Natural killer cell treated with Interleukin-12 subunit alpha and Interleukin-12 subunit beta and Interleukin-15 and Interleukin-18, amount 100 ng/mL, for 72 hours (primary cell): Measurements from ENCODE around the gene RSPO4. TPM values are rescaled to one million over a fixed set of nuclear protein-coding genes. Genes with fewer than 3 reads are reported as not detected.
"Not testable (repeated sequence)": the region's sequence is repeated elsewhere in the genome, so short reads cannot be mapped to it uniquely, and the experiment has no call there.

ENCODE experiments used
- ATAC-seq, 2 donors: fragments of 150-1000 bp; cut with Tn5 transposase in 1 of 2; sonication (Bioruptor Pico), chemical (Tn5 transposase) in 1 of 2; 2 replicates each; pipeline ENCODE4 v1.10.0; 2021
- DNase-seq: peaks from one replicate; pipeline ENCODE4 v3.0.0; 2022; ENCODE audit warnings: low spot score
- H3K27ac Mint-ChIP-seq, 2 donors: 1 replicate in 1 of 2; 2 replicates in 1 of 2; pipeline ENCODE4 v1.8.0; 2022; ENCODE audit warnings: mixed read lengths in 2 of 2, mild to moderate bottlenecking in 1 of 2, moderate library complexity in 1 of 2
- H3K27me3 Mint-ChIP-seq, 2 donors: 1 replicate in 1 of 2; 2 replicates in 1 of 2; pipeline ENCODE4 v1.8.0; 2022; ENCODE audit warnings: mixed read lengths in 2 of 2
- H3K36me3 Mint-ChIP-seq: one replicate; pipeline ENCODE4 v1.8.0; 2022; ENCODE audit warnings: mixed read lengths
- H3K4me1 Mint-ChIP-seq, 2 donors: 1 replicate in 1 of 2; 2 replicates in 1 of 2; pipeline ENCODE4 v1.8.0; 2022; ENCODE audit warnings: low read depth in 2 of 2, mixed read lengths in 2 of 2, mild to moderate bottlenecking in 1 of 2
- H3K4me3 Mint-ChIP-seq: one replicate; pipeline ENCODE4 v1.8.0; 2022; ENCODE audit warnings: mixed read lengths
- H3K9me3 Mint-ChIP-seq: 2 replicates; pipeline ENCODE4 v1.8.0; 2022; ENCODE audit warnings: mixed read lengths
- total RNA-seq, 2 donors: library from RNA; stranded (reverse); gene quantifications; one replicate each; pipeline ENCODE4 v1.2.3, GENCODE V29; 2022

The RSPO4 gene
- total RNA-seq, 2 donors from 2014 or later: 0.19 TPM; not detected in 1

DNA sequence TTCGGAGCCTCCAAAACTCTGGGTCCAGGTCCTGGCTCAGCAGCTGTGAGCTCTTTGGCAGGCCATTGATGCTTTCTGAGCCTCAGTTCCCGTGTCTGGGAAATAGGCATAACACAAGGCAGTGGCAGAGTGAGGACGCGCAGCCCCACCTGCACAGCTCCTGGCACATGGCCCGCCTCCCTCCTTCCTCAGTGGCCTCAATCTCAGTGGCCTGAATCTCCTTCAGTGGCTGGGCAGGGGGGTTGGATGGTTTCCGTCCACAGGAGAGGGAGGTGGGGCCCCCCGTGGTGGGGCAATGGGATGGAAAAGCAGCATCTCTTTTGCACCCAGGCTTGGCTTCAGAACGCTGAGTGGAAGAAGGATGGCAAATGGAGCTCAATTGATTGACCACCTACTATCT, 5.1 kb downstream of the RSPO4 start:
- H3K27ac Mint-ChIP-seq: no peak overlapping the region
- no peak for ATAC-seq
- H3K4me3 Mint-ChIP-seq: no peak overlapping the region
- H3K4me1 Mint-ChIP-seq: no peaks in the 10 kb centered on the region
- H3K9me3 Mint-ChIP-seq: no peaks in the 10 kb centered on the region
- H3K27me3 Mint-ChIP-seq: peaks cover 0 to 4% of the 10 kb centered on the region in 2 donors
- no peak for DNase-seq
- no peaks in the 10 kb centered on the region for H3K36me3 Mint-ChIP-seq

DNA sequence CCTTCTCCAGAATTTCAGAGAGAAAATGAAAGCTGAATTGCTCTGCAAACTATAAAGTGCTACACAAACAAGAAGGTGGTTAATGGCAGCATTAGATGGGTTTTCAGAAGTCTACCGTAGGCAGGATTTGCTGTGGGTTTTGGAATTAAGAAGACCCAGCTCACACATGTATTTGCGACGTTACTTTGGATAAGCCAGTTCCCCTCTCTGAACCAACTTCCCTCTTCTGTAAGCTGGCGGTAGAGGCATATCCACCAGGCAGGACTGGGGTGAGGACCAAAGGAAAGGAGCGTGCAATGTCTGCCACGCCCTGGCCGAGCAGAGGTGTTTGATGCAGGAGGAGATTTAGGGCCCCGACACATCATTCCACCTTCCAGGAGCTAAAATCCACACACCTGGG, 6.9 kb downstream of the RSPO4 start:
- Mint-ChIP-seq H3K4me1 (no peaks in the 10 kb centered on the region), H3K27me3 (peaks cover 0 to 5% of the 10 kb centered on the region in 2 donors)

DNA sequence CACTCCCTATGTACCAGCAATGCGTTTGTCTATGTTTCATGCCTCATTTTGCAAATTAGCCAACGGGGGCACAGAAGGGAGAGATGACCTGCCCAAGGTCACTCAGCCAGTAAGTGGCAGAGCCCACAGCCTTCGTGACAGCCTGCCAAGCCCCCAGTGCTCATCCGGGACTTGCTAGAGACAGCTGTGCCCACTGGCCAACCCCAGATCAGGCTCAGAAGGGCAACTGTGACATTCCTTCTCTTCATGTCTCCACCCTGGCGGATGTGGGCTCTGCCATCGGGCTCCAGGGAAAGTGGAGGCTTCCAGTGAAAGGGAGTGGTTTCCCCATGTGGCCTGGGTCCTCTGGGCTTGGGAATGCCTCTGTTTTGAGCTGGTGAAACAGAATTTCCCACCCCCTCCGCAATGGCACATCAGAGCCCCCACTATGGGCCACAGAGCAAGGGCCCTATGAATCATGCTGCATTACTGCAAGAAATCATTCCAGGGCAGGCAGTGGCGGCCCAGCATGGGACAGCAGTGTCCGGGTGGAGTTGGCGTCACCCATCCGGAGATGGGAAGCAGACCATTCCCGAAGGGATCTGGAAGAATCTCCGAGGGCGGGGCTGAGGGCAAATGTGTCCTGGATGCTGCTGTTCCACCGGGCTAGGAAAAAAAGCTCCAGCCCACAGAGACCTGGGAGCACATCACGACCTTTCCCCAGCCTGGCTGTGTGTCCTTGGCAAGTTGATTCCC, 9.1 kb downstream of the RSPO4 start:
- no peak overlapping the region for H3K27ac Mint-ChIP-seq
- H3K36me3 Mint-ChIP-seq: no peaks in the 10 kb centered on the region

More for the DNA sequence above, 6.9 kb downstream of the RSPO4 start:
- ATAC-seq (no peak), DNase-seq (no peak)
- H3K27ac Mint-ChIP-seq: no peak overlapping the region
- no peaks in the 10 kb centered on the region for H3K9me3 Mint-ChIP-seq
- no peaks in the 10 kb centered on the region for H3K36me3 Mint-ChIP-seq
- H3K4me3 Mint-ChIP-seq: no peak overlapping the region

DNA sequence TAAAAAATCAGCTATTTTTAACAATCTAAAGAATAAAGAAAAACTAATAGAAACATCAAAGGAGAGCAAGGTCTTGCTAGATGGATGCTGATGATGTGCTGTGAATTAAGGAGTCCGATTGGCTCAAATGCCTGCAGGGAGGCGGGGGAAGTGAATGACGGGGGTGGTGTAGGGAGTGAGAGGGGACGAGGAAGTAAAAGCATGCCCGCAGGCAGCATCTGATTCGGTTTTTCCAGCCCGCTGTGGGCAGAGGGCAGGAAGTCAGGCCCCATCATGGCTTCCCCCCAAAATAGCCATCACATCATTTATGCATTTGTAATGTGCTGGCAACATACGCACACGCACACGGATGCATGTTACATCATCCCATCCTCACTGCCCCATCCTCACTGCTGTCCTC, 10.3 kb downstream of the RSPO4 start:
- H3K27ac Mint-ChIP-seq: no peak overlapping the region
- no peaks in the 10 kb centered on the region for H3K36me3 Mint-ChIP-seq
- peaks cover 8 to 15% of the 10 kb centered on the region in 2 donors for H3K27me3 Mint-ChIP-seq
- peaks cover 0 to under 1% of the 10 kb centered on the region in 2 donors for H3K4me1 Mint-ChIP-seq
- DNase-seq: no peak
- H3K4me3 Mint-ChIP-seq: no peak overlapping the region
- ATAC-seq: no peak
- no peaks in the 10 kb centered on the region for H3K9me3 Mint-ChIP-seq

More for the DNA sequence above, 9.1 kb downstream of the RSPO4 start:
- no peak for ATAC-seq
- H3K4me1 Mint-ChIP-seq: no peaks in the 10 kb centered on the region
- H3K4me3 Mint-ChIP-seq: no peak overlapping the region
- no peaks in the 10 kb centered on the region for H3K9me3 Mint-ChIP-seq
- DNase-seq: no peak
- H3K27me3 Mint-ChIP-seq: peaks cover 5 to 10% of the 10 kb centered on the region in 2 donors

DNA sequence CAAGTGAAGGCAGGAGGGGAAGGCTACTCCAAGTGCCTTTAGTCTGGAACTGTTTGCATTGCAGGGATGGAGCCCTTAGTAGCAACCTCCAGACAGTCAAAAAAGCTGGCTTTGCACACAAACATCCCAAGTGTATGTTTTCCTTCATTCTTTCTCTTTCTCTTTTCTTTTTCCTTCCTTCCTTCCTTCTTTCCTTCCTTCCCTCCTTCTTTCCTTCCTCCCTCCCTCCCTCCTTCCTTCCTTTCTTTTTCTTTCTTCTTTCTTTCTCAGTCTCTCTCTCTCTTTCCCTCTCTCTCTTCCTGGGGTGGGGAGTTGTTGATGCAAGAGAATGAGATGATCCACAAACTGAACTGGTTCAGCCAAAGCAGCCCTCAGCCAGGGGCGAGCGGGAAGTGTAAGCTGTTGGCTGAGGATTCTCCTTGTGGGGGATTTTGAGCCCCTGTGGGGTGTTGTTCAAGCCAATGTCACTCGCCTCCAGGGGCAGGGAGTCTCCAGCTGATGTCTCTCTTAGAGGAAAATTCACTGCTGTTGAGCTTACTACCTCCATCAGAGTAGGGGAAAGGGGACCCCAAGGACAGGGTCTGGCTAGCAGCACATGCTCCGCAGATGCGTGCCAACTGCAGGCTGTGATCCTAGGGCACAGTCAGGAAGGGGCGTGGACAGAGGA, 11.7 kb downstream of the RSPO4 start:
- peaks cover 12 to 22% of the 10 kb centered on the region in 2 donors for H3K27me3 Mint-ChIP-seq
- H3K4me1 Mint-ChIP-seq: peaks cover 0 to 8% of the 10 kb centered on the region in 2 donors
- H3K9me3 Mint-ChIP-seq: no peaks in the 10 kb centered on the region
- no peak overlapping the region for H3K27ac Mint-ChIP-seq
- no peak for DNase-seq
- no peaks in the 10 kb centered on the region for H3K36me3 Mint-ChIP-seq
- H3K4me3 Mint-ChIP-seq: no peak overlapping the region
- no peak for ATAC-seq

DNA sequence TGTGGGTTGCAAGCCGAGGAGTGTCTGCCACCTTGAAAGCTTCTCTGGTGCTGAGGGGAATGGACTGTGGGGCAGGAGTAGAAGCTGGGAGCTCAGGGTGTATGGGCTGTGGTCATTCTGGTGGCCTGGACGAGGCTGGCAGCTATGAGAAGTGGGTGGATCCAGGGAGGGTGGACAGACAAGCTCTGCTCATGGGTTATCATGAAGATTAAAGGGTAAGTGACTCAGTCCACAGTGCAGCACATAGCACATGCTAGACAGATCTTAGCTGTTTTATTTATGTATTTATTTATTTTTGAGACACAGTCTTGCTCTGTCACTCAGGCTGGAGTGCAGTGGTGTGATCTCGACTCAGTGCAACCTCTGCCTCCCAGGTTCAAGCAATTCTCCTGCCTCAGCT, 13.8 kb downstream of the RSPO4 start:
- Mint-ChIP-seq H3K36me3 (no peaks in the 10 kb centered on the region), H3K9me3 (no peaks in the 10 kb centered on the region), H3K4me1 (peaks cover 0 to 8% of the 10 kb centered on the region in 2 donors), H3K27ac (no peak overlapping the region), H3K27me3 (peaks cover 12 to 25% of the 10 kb centered on the region in 2 donors), H3K4me3 (no peak overlapping the region)
- no peak for DNase-seq
- ATAC-seq: no peak

DNA sequence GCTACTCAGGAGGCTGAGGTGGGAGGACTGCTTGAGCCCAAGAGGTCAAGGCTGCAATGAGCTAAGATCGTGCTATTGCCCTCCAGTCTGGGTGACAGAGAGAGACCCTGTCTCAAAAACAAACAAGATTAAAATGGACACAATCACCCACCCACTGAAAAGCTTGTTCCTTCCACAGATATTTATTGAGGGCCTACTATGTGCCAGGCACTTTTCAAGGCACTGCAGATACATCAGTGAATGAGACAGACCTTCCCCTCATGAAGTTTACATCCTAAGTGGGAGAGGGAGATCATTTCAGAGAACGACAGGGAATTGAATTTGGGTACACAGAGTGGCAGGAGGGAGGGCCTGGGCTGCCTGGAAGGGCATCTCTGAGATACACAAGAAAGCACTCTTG, 14.4 kb downstream of the RSPO4 start:
- ATAC-seq (no peak), DNase-seq (no peak)
- Mint-ChIP-seq H3K4me1 (peaks cover 0 to 8% of the 10 kb centered on the region in 2 donors), H3K9me3 (no peaks in the 10 kb centered on the region), H3K36me3 (no peaks in the 10 kb centered on the region), H3K27ac (no peak overlapping the region), H3K4me3 (no peak overlapping the region), H3K27me3 (peaks cover 12 to 25% of the 10 kb centered on the region in 2 donors)

DNA sequence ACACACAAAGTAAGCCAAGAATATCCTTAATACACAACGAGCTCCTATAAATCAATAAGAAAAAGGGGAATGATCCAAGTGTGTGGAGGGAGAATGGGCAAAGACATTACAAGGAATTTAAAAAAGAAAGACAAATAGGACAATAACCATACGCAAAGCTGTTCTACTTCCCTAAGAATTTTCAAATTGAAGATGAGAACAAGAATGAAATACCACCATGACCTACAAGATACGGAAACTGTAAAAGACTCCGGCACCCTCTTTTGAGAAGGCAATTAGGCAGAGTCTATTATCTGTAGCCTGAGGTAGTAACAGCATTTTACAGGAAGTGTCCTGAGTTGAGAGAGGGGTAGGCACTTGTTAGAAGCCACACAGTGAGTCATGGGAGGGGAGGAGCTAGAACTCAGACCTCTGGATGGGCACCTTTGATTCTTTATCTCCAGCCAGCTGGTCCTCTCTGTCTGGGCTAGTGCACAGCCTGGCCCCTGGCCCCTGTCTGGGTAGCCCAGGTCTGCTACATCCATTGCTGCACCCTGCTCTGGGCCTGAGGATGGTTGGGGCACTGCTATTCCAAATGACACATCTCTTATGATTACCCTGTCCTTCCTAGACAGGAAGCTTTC, 15.3 kb downstream of the RSPO4 start:
- Mint-ChIP-seq H3K36me3 (no peaks in the 10 kb centered on the region), H3K27me3 (peaks cover 12 to 25% of the 10 kb centered on the region in 2 donors), H3K27ac (no peak overlapping the region), H3K9me3 (no peaks in the 10 kb centered on the region), H3K4me1 (peaks cover 0 to 8% of the 10 kb centered on the region in 2 donors), H3K4me3 (no peak overlapping the region)
- DNase-seq: no peak
- ATAC-seq: peak in 1 of 2 donors; percentile 48

DNA sequence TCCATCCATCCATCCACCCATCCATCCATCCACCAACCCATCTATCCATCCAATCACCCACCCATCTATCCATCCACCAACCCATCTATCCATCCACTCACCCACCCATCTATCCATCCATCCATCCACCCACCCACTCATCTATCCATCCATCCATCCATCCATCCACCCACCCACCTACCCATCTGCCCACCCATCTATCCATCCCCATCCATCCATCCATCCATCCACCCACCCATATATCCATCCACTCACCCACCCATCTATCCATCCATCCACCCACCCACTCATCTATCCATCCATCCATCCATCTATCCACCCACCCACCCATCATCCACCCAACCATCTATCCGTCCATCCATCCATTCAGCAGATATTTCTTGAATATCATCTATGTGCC, 17.1 kb downstream of the RSPO4 start:
- not testable (repeated sequence) for DNase-seq, H3K4me1 Mint-ChIP-seq, H3K36me3 Mint-ChIP-seq, ATAC-seq, H3K9me3 Mint-ChIP-seq, H3K4me3 Mint-ChIP-seq, H3K27ac Mint-ChIP-seq
- H3K27me3 Mint-ChIP-seq: peaks cover 9 to 32% of the 10 kb centered on the region in 2 donors

DNA sequence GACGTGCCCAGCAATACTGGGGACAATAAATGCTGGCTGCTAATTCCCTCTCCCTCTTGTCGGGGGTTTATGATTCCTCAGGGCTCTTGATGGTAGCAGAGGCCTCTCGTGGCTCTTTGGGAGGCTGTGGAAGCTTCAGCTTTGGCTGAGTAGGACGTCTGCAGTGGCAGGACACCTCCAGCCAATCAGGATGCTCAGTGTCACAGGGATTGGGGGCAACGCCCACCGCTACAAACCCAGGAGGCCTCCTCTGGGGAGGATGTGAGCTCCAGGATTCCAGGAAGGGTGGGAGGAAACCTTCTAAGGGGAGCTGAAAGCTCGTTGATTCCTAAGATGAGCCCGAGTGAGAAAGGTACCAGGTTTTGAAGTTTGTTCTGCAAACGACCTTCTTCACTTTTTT, 19.4 kb downstream of the RSPO4 start:
- DNase-seq (no peak), ATAC-seq (no peak)
- H3K9me3 Mint-ChIP-seq: no peaks in the 10 kb centered on the region
- no peak overlapping the region for H3K27ac Mint-ChIP-seq
- peaks cover 11 to 32% of the 10 kb centered on the region in 2 donors for H3K27me3 Mint-ChIP-seq
- H3K4me3 Mint-ChIP-seq: no peak overlapping the region
- peaks cover 0 to 8% of the 10 kb centered on the region in 2 donors for H3K4me1 Mint-ChIP-seq
- H3K36me3 Mint-ChIP-seq: no peaks in the 10 kb centered on the region

DNA sequence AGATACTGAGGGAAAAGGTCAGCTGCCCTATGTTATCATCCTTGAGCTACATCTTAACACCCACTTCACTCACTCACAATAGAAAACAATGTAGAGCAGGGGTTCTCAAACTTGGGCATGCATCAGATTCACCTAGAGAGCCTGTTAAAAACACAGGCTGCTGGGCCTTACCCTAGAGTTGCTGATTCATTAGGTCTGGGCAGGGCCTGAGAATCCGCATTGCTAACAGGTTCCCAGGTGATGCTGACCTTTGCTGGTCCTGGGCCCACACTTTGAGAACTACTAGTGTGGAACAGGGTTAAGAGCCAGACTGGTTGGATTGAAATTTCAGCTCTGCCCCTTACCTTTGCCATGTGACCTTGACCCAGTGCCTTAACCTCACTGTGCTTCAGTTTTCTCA, 25.1 kb downstream of the RSPO4 start:
- Mint-ChIP-seq H3K4me1 (peaks cover 3 to 5% of the 10 kb centered on the region in 2 donors), H3K36me3 (no peaks in the 10 kb centered on the region), H3K27ac (no peak overlapping the region), H3K9me3 (no peaks in the 10 kb centered on the region), H3K4me3 (no peak overlapping the region), H3K27me3 (peaks cover 8 to 19% of the 10 kb centered on the region in 2 donors)
- no peak for ATAC-seq
- no peak for DNase-seq

DNA sequence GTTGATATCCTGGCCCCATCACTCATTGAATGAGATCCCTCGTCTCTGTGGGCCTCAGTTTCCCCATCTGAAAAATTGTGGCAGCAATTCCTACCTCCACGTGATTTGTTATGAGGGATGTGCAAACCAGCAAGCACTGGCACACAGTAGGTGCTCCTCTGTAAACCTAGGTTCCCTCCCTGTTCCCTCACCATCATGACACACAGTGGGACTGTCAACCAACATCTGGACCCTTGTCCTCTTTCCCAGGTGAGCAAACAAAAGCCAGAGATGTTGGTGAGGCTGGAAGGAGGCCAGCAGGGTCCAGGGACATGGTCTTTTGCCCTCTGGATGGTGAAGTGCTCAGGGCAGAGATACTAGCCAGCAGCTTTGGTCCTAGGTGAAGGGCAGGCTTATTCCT, 26.1 kb downstream of the RSPO4 start:
- no peaks in the 10 kb centered on the region for H3K36me3 Mint-ChIP-seq
- no peaks in the 10 kb centered on the region for H3K9me3 Mint-ChIP-seq
- no peak for ATAC-seq
- peaks cover 5 to 19% of the 10 kb centered on the region in 2 donors for H3K27me3 Mint-ChIP-seq
- H3K27ac Mint-ChIP-seq: no peak overlapping the region
- no peak for DNase-seq
- H3K4me3 Mint-ChIP-seq: no peak overlapping the region
- peaks cover 3 to 5% of the 10 kb centered on the region in 2 donors for H3K4me1 Mint-ChIP-seq

DNA sequence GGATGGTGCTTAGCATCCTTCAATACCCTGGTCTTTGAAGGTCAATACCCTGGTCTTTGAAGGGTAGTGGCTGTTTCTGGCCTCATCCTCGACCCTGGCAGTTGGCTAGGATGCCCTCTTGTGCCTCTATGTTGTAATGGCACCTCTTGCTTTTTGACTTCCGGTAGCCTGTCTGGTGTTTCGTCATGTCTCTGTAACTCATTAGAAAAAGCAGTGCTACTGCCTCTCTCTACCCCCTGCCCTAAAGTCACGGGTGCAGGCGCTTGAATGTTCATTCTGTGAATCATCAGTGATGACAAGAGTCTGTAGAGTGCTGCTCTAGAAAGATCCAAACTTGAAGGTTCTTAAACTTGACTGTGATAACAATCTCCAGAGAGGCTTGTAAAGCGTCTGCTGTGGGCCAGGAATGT, 28.3 kb downstream of the RSPO4 start:
- peaks cover 3 to 5% of the 10 kb centered on the region in 2 donors for H3K4me1 Mint-ChIP-seq
- no peak overlapping the region for H3K4me3 Mint-ChIP-seq
- no peaks in the 10 kb centered on the region for H3K9me3 Mint-ChIP-seq
- peaks cover 0 to 2% of the 10 kb centered on the region in 2 donors for H3K27me3 Mint-ChIP-seq
- no peaks in the 10 kb centered on the region for H3K36me3 Mint-ChIP-seq
- H3K27ac Mint-ChIP-seq: no peak overlapping the region
- peak; percentile 49 for DNase-seq
- peak; percentile 69 to 73 for ATAC-seq

DNA sequence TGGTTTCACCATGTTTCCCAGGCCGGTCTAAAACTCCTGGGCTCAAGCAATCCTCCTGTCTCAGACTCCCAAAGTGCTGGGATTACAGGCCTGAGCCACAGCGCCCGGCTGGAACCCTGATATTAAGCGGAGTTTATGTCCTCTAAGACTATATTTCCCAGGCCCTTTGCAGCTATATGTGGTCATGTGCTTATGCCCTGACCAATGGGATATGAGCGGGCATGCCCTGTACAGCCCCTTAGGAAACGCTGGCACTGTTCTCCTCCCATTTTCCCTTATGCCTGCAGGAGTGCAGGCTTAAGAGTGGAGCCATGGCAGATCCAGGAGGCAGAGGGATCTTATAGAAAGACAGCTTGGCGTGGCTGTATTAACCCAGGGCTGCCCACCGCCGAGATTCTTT, 29.9 kb downstream of the RSPO4 start:
- peaks cover 3 to 5% of the 10 kb centered on the region in 2 donors for H3K4me1 Mint-ChIP-seq
- ATAC-seq: no peak
- no peak overlapping the region for H3K27ac Mint-ChIP-seq
- no peaks in the 10 kb centered on the region for H3K36me3 Mint-ChIP-seq
- H3K27me3 Mint-ChIP-seq: peaks cover 0 to 2% of the 10 kb centered on the region in 2 donors
- no peaks in the 10 kb centered on the region for H3K9me3 Mint-ChIP-seq
- H3K4me3 Mint-ChIP-seq: no peak overlapping the region
- peak; percentile 2 for DNase-seq
